Panc1 (cell line): ENCODE measurements around the gene CDKN2B-AS1. TPM values are rescaled to one million over a fixed set of nuclear protein-coding genes. Genes with fewer than 3 reads are reported as not detected.
"Not testable (repeated sequence)": the region's sequence is repeated elsewhere in the genome, so short reads cannot be mapped to it uniquely, and the experiment has no call there.

Experiments used
- ATAC-seq: fragments of 200-7000 bp; cut with Tn5 transposase; 2 replicates; pipeline ENCODE4 v1.9.1; 2020; ENCODE audit warnings: mild to moderate bottlenecking, moderate library complexity
- BruUV-seq: library from RNA; stranded (reverse); fragments of 400-500 nt; replicated peaks from 2 replicates; lab custom pipeline; 2021; lab: Mats Ljungman, UMichigan
- CTCF ChIA-PET: fragments of 300-600 bp; sonication (Branson Sonifier 250); formaldehyde crosslinking; loops from one replicate; lab custom pipeline; 2022; ENCODE audit warnings: antibody characterized with exemption; lab: Charles Lee
- POLR2A ChIA-PET: fragments of 300-600 bp; sonication (Branson Sonifier 250); formaldehyde crosslinking; loops from one replicate; lab custom pipeline; 2022; ENCODE audit warnings: antibody characterized with exemption; lab: Charles Lee
- DNase-seq: peaks from one replicate; pipeline ENCODE4 v3.0.0-alpha.2; 2010; ENCODE audit warnings: low read depth, low spot score
- H3K27ac ChIP-seq: 2 replicates; pipeline ENCODE4 v1.5.1; 2011; ENCODE audit warnings: mild to moderate bottlenecking, low read length, inconsistent platforms
- H3K27me3 ChIP-seq: fragments of 200-500 bp; sonication (Bioruptor generic); 2 replicates; pipeline ENCODE4 v1.6.0; 2014; ENCODE audit warnings: low read length, inconsistent platforms; ENCODE audit not compliant: control insufficient read depth, insufficient read depth
- H3K36me3 ChIP-seq: fragments of 200-500 bp; sonication (Bioruptor generic); 2 replicates; pipeline ENCODE4 v1.5.1; 2014; ENCODE audit warnings: inconsistent platforms, mild to moderate bottlenecking, low read length, moderate library complexity; ENCODE audit not compliant: control insufficient read depth, insufficient read depth
- H3K4me1 ChIP-seq: 2 replicates; pipeline ENCODE4 v1.5.1; 2011; ENCODE audit warnings: inconsistent platforms, mild to moderate bottlenecking, low read length, moderate library complexity; ENCODE audit not compliant: control insufficient read depth, insufficient read depth
- H3K4me3 ChIP-seq, 2 experiments: 2 replicates each; pipeline ENCODE4 v1.5.1; 2011 to 2012; ENCODE audit warnings: low read depth in 2 of 2, low read length in 2 of 2, mild to moderate bottlenecking in 2 of 2, inconsistent platforms in 1 of 2, moderate library complexity in 1 of 2
- H3K9me3 ChIP-seq: fragments of 200-500 bp; sonication (Bioruptor generic); 2 replicates; pipeline ENCODE4 v1.5.1; 2014; ENCODE audit warnings: low read depth, mild to moderate bottlenecking, inconsistent platforms, low read length, moderate library complexity; ENCODE audit not compliant: control insufficient read depth, insufficient read depth
- POLR2AphosphoS5 ChIP-seq: IDR thresholded peaks from 2 replicates; pipeline ENCODE4 v1.6.1; 2012; ENCODE audit warnings: mild to moderate bottlenecking, low read depth, low read length, moderate library complexity
- SIN3A ChIP-seq: IDR thresholded peaks from 2 replicates; pipeline ENCODE4 v1.6.1; 2012; ENCODE audit warnings: low read depth, mild to moderate bottlenecking, low read length, moderate library complexity, borderline replicate concordance; ENCODE audit not compliant: insufficient read depth
- TCF7L2 ChIP-seq: IDR thresholded peaks from 2 replicates; pipeline ENCODE4 v1.6.1; 2011; ENCODE audit warnings: mild to moderate bottlenecking, low read depth, low read length, inconsistent platforms
- in situ Hi-C: cut with HindIII; loops from 2 replicates; pipeline ENCODE4 v1.10.0; 2016; ENCODE audit warnings: low sequenced_read_pairs, low pct_unique_long_range_greater_than_20kb
- intact Hi-C: fragments of 100-400 bp; cut with micrococcal nuclease; formaldehyde crosslinking; loops from one replicate; pipeline ENCODE4 v1.10.0; 2022; ENCODE audit not compliant: unreplicated experiment
- total RNA-seq: library from RNA; stranded (reverse); gene quantifications from one replicate; pipeline ENCODE4 v1.2.1, GENCODE V29; 2021; ENCODE audit not compliant: unreplicated experiment
- TF ChIP-seq, protein P1 (sequence below), 2 experiments: IDR thresholded peaks; 2 replicates each; pipeline ENCODE4 v1.6.1; 2011 to 2012; ENCODE audit warnings: low read depth in 2 of 2, control low read depth in 1 of 2, low read length in 1 of 2, mild to moderate bottlenecking in 1 of 2, moderate library complexity in 1 of 2; ENCODE audit not compliant: insufficient read depth in 1 of 2
- TF ChIP-seq, protein P2 (sequence below): fragments of 450-650 bp; IDR thresholded peaks from 2 replicates; pipeline ENCODE4 v1.5.1; 2017; ENCODE audit warnings: mild to moderate bottlenecking

The CDKN2B-AS1 gene
- total RNA-seq, 1 experiment from 2014 or later, result not detected

DNA sequence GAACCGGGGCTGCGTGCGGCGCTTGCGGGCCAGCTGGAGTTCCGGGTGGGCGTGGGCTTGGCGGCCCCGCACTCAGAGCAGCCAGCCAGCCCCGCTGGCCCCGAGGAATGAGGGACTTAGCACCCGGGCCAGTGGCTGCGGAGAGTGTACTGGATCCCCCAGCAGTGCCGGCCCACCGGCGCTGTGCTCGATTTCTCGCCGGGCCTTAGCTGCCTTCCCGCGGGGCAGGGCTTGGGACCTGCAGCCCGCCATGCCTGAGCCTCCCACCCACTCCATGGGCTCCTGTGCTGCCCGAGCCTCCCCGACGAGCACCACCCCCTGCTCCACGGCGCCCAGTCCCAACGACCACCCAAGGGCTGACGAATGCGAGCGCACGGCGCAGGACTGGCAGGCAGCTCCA lies 35.3 kb upstream of the CDKN2B-AS1 start:
- DNase-seq, H3K9me3 ChIP-seq, H3K4me3 ChIP-seq, H3K27ac ChIP-seq, intact Hi-C loops, POLR2A ChIA-PET, ATAC-seq, BruUV-seq, H3K4me1 ChIP-seq, H3K36me3 ChIP-seq, in situ Hi-C loops, H3K27me3 ChIP-seq, CTCF ChIA-PET: not testable (repeated sequence)

- Histone ChIP-seq H3K27me3 (no peaks in the 10 kb centered on the region), H3K36me3 (no peaks in the 10 kb centered on the region), H3K4me1 (no peaks in the 10 kb centered on the region), H3K9me3 (no peaks in the 10 kb centered on the region), H3K27ac (no peak overlapping the region), H3K4me3 (no peak overlapping the region)
- in situ Hi-C loops (no loop called here), intact Hi-C loops (no loop called here)
- BruUV-seq, result no TSS peak
- no peak for TF ChIP-seq POLR2AphosphoS5
- TF ChIP-seq, protein P1, sequence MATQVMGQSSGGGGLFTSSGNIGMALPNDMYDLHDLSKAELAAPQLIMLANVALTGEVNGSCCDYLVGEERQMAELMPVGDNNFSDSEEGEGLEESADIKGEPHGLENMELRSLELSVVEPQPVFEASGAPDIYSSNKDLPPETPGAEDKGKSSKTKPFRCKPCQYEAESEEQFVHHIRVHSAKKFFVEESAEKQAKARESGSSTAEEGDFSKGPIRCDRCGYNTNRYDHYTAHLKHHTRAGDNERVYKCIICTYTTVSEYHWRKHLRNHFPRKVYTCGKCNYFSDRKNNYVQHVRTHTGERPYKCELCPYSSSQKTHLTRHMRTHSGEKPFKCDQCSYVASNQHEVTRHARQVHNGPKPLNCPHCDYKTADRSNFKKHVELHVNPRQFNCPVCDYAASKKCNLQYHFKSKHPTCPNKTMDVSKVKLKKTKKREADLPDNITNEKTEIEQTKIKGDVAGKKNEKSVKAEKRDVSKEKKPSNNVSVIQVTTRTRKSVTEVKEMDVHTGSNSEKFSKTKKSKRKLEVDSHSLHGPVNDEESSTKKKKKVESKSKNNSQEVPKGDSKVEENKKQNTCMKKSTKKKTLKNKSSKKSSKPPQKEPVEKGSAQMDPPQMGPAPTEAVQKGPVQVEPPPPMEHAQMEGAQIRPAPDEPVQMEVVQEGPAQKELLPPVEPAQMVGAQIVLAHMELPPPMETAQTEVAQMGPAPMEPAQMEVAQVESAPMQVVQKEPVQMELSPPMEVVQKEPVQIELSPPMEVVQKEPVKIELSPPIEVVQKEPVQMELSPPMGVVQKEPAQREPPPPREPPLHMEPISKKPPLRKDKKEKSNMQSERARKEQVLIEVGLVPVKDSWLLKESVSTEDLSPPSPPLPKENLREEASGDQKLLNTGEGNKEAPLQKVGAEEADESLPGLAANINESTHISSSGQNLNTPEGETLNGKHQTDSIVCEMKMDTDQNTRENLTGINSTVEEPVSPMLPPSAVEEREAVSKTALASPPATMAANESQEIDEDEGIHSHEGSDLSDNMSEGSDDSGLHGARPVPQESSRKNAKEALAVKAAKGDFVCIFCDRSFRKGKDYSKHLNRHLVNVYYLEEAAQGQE (IDR thresholded peaks at IDR 0.05; ENCODE audit: insufficient read depth in 1 of 2, low read depth in 2 of 2, low read length in 1 of 2), result no peak
- TF ChIP-seq TCF7L2, result no peak
- TF ChIP-seq, protein P2, sequence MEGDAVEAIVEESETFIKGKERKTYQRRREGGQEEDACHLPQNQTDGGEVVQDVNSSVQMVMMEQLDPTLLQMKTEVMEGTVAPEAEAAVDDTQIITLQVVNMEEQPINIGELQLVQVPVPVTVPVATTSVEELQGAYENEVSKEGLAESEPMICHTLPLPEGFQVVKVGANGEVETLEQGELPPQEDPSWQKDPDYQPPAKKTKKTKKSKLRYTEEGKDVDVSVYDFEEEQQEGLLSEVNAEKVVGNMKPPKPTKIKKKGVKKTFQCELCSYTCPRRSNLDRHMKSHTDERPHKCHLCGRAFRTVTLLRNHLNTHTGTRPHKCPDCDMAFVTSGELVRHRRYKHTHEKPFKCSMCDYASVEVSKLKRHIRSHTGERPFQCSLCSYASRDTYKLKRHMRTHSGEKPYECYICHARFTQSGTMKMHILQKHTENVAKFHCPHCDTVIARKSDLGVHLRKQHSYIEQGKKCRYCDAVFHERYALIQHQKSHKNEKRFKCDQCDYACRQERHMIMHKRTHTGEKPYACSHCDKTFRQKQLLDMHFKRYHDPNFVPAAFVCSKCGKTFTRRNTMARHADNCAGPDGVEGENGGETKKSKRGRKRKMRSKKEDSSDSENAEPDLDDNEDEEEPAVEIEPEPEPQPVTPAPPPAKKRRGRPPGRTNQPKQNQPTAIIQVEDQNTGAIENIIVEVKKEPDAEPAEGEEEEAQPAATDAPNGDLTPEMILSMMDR, result no peak
- no peak for TF ChIP-seq SIN3A
- DNase-seq (no peak), ATAC-seq (no peak)
- POLR2A ChIA-PET, result no interaction called here
- CTCF ChIA-PET, result no interaction called here
Observed at GRCh38 chr9:21961569-21961968, 33.0 kb upstream of the CDKN2B-AS1 start.

GRCh38 chr9:21964925-21965385 lies 29.6 kb upstream of the CDKN2B-AS1 start:
- H3K27ac ChIP-seq, result no peak overlapping the region
- intact Hi-C loops, result no loop called here
- no peak for ATAC-seq

More at GRCh38 chr9:21964925-21965385, 29.6 kb upstream of the CDKN2B-AS1 start:
- H3K4me1 ChIP-seq, result no peaks in the 10 kb centered on the region
- DNase-seq, result no peak
- POLR2A ChIA-PET, result no interaction called here
- H3K36me3 ChIP-seq, result no peaks in the 10 kb centered on the region
- no peaks in the 10 kb centered on the region for H3K9me3 ChIP-seq
- TF ChIP-seq TCF7L2 (no peak), SIN3A (no peak), POLR2AphosphoS5 (no peak)
- TF ChIP-seq, protein P1 (IDR thresholded peaks at IDR 0.05; ENCODE audit: insufficient read depth in 1 of 2, low read depth in 2 of 2, low read length in 1 of 2), result no peak
- TF ChIP-seq, protein P2, result no peak
- CTCF ChIA-PET, result no interaction called here
- in situ Hi-C loops, result no loop called here
- no peak overlapping the region for H3K4me3 ChIP-seq
- no TSS peak for BruUV-seq
- H3K27me3 ChIP-seq, result no peaks in the 10 kb centered on the region
